GM18858 (cell line): ENCODE measurements around the gene C2orf42.
"Not testable (repeated sequence)": the region's sequence is repeated elsewhere in the genome, so short reads cannot be mapped to it uniquely, and the experiment has no call there.

Source experiments
- ATAC-seq: cut with Tn5 transposase; IDR thresholded peaks from one replicate; pipeline ENCODE4 v1.9.1; 2021; ENCODE audit not compliant: unreplicated experiment

Gene C2orf42

DNA sequence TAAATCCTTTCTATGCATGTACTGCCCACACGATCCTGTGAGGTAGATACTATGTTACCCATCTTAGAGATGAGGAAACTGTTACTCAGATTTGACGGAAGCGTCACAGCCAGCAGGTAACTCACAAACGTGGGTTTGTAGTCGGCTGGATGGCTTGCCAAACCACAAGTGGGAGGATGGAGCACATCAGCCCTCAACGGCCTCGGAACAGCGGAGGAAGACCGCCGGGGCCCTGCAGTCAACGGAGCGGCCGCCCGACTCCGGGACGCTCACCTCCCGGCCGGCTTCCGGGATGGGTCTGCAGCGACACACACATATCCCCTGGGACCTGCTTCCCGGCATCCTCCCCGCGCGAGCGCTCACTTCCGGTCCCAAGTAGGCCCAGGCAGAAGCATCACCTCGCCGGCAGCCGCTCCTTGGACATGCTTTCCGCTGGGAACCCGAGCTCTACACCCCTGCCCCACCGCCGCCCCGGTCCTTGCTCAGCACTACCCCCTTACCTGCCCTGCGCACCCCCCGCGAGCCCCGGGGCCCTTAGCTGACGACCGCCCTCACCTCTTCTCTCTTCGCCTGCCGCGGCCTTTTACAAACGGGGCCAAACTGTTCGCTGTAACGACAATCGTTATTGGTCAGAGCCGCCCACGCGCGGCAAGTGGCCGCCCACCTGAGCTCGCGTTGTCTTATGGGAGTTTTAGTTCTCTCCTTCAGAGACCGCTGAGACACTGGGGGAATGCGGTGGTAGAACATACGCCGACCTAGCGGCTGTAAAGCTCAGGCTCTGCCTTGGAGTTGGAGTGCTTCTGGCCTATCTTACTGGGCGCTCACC lies at the start of gene C2orf42:
Gene C2orf42 (minus strand): TSS at position 602 of the 826 bp plus-strand sequence. CDS start 9,034 bp downstream, outside the sequence.
- peak; percentile 71 for ATAC-seq

DNA sequence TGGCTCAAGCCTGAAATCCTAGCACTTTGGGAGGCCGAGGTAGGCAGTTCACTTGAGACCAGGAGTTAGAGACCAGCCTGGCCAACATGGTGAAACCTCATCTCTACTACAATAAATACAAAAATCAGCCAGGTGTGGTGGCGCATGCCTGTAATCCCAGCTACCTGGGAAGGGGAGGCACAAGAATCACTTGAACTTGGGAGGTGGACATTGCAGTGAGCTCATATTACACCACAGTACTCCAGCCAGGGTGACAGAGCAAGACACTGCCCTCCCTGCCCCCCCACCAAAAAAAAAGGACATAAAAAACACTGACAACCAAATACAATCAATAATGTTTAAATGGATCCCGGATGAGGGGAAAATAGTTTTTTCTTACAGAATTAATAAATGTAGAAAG lies 49.8 kb upstream of the C2orf42 start:
- ATAC-seq = no peak

DNA sequence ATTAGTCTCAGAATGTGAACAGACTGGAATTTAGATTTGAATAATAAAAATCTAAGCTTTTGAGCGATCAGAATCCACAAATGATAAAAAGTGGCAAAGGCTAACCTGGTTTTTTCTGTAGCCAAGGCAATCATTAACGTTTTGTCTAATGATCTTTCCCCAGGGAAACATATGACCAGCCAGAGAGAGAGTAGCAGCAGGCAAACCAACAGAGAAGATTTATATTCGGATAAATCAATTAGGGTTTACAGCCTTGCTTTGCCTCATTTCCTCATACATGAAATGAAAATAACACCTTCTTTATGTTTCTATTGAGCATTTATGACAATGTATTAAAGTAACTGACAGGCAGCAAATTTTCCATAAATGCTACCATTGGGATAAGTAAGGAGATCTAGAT lies 43.1 kb upstream of the C2orf42 start:
- ATAC-seq = no peak

DNA sequence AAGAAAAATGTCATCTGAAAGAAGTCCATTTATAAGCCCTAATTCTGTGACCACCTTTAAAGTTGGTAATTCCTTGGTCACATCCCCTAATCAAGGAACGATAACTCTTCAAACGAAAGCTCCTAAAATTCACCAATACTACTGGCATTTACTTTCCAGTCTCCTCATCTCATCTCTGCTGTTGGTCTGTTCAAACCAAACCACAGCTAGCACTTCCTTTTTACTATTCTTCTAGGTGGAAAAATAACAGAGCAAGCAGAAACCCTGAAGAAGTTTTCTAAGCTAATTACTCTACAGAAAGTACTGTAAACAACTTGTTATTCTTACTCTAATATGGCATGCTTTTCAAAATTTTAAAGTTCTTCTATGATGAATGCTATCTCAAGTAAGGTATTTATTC lies 36.0 kb upstream of the C2orf42 start:
- no peak for ATAC-seq

DNA sequence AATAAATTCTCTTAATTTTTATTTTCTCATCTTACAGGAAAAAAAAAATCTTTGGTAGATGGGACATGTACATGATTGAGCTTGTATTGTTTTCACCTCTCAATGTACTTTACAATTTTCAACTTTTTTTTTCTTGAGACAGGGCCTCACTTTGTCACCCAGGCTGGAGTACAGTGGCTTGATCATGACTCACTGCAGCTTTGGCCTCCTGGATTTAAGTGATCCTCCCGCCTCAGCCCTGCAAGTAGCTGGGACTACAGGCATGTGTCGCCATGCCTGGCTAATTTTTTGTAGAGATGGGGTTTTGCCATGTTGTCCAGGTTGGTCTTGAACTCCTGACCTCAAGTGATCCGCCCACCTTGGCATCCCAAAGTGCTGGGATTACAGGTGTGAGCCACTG lies 32.5 kb upstream of the C2orf42 start:
- ATAC-seq = not testable (repeated sequence)

DNA sequence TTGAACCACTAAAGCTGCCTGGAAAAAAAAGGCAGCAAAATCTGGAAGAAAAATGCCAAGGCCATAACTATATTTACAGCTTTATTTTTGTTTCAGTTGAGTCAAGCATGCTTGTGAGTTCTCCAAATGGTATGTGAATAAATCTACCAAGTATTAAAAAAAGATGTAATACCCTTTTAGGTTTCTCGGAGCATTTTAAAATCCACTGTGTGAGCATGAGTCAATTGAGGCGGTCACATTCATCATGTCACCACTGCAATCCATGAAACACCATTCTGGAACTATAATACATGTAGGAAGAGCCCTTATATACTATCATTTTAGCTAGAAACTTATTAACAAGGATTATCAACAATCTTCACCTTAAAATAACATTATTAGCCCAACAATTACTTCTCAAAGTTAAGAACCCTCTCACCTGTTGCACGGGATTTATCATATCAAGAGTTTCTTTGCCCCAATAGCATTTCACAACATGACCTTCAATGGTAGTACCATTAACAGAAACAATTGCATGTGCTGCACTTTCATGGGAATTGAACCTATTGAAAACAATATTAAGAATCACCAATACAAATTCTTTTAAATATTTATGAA lies 24.2 kb upstream of the C2orf42 start:
- no peak for ATAC-seq

DNA sequence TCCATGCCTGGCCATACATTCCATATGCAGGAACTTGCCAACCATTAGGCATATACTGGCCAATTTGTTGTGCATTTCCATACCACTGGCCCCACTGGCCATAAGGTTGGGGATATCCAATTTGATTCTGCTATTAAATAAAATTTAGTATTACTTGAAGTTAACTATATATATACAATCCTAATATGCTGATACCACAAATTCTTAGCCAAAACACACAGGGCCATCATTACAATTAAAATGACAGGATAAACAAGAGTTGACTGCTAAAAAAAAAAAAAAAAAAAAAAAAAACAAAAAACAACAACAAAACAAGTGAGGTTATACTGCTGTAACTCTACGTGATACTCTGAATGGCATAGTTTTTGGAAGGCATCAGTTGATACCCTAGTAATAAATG lies 23.5 kb upstream of the C2orf42 start:
- no peak for ATAC-seq

DNA sequence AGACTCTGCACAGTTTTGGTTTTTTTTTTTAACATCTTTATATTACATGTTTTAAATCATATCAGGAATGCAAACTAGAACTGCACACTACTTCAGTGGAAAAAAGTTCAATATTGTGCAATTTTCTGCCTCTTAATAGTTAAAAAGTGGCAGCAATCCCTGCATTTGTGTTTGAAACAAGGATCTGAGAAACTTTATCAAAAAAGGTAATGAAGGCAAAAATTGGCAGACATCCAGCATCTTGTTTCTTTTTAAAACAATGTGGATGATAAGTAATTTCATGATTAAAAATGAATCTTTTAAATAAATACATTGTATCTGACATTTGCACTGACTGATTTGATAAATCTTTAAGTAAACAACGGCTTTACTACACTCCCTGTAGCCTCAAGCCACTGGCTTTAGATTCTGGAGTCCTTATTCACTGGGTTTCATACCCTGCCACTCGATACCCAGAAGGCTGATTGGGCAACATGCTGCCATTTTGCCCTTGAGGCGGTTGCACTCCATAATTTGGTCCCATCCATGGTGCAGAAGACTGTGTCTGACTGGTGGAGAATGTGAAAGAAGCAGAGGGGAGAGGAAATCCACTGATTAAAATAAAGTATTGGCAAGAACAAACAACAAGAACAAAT lies 21.6 kb upstream of the C2orf42 start:
- no peak for ATAC-seq

DNA sequence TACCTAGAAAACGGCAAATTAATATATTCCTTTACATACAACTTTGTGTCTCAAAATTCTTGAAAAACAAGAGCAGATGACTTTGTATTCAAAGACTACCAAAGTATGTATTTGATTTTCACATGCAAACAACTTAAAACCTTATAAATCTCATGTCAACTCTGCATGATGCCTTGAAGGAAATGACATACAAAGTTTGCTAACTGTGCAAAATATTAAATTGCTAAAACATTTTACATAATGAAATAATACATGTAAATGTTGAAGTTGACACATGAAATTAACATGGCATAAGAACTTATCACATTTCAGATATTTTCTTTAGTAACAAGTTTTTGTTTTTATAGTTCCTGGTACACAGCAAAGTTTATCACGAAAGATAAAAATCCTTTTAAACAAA lies 20.8 kb upstream of the C2orf42 start:
- ATAC-seq = no peak

DNA sequence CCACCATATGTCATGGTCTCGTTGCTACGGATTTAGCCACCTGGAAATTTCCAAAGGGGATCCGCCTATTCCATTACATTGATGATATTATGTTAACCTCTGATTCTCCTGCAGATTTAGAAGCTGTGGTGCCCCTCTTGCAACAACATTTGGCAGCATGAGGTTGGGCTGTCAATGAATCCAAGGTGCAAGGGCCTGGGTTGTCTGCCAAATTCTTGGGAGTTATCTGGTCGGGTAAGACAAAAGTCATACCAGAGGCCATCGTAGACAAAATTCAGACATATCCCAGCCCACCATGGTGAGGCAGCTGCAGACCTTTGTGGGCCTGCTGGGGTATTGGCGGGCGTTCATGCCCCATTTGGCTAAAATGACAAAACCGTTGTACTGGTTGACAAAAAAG lies 13.6 kb upstream of the C2orf42 start:
- no peak for ATAC-seq

DNA sequence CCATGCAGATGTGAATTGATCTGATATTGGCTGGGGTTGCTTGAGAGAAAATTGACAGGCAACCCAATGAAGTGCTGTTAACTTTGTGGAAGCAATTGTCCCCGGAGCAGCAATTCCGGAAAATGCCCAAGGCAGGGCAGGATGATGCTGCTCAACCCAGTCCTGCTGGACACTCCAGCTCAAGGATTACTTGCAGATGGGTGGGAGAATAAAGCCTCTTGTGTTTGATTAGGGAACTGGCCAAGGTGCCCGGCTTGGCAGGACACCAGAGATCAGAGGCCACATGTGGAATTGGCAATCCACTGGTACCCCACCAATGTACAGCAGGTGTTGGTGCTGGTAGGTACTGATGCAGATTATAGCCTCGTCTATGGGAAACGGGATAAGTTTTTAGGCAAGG lies 12.3 kb upstream of the C2orf42 start:
- ATAC-seq = no peak

DNA sequence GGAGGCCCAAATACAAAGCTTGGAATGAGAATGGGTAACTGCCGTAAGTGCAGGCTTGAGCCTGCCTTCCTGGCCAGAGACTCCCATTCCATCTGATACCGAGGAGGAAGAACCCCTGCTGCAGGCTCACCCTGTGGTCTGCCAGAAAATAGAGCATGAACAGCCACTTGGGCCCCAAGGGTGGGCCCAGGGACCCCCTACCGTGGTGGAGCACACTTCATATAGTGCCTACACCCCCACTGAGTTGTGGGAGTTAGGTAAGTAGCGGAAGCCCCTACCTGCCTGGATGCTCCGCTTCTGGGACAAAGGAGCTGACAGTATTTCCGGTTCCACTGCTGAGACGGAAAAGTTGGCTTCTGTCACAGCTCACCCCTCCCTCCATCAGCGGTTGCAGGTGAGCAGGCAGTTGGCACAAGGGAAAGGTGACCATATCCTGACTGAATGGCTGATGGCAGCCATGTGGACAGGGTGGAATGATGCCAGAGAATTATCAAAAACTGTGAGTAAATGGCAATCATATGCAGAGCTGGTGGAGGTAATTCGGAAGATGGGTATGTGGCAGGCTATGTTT lies 11.5 kb upstream of the C2orf42 start:
- no peak for ATAC-seq

DNA sequence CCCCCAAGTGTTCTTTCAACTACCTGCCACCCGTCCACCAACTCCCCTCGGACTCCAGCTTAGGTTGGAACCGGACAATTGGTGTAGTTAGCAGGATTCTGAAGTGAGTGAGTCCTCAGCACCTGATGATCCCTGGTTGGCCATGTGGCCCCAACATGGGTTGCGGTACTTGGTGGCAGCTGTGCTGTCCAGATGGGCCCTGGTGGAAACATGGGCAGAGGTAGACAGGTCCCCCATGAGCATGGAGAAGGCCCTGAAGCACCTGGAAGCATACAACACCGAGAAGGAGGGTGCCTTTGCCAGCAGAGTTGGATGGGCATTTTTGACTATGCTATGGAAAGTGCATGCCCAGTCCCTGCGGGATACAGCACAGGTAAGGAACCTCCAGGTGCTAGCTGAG lies 11.0 kb upstream of the C2orf42 start:
- no peak for ATAC-seq

DNA sequence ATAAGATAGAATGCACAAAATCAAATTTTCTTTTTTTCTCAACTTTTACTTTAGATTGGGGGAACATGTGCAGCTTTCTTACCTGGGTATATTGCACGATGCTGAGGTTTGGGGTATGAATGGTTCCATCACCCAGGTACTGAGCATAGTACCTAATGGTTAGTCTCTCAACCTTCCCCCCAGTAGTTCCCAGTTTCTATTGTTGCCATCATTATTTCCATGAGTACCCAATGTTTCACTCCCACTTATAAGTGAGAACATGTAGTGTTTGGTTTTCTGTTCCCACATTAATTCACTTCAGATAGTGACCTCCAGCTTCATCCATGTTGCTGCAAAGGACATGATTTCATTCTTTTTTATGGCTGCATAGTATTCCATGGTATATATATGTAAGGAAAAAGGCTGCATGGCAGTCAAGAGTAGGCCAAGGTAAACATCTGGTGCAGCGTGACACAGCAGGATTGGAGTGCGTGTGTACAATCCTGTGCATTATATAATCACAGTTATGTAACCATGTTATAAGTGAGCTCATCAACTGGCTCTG lies 10.5 kb upstream of the C2orf42 start:
- ATAC-seq = no peak

DNA sequence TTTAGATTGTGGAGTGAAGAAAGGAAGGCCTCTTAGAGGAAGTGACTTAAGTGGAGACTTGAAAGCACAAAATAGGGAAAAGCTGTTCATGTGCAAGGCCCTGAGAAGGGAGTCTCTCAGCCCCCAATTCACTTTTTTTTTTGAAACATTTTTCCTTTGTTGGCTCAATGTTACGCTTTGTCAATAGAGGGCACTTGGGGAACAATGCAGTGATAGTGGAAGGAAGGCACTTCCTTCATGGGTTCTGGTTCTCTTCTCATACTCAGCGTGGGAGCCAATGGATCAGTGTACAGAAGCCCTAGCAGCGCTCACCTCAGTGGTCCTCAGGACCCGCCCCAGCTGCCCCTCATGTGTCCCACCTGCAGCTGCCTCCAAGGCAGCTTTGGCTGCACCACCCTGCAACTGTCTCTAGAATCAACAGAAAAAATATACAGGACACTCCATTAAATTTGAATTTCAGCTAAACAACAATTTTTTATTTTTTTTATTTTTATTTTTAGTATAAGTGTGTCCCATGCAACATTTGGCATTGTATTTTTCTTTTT lies 8.6 kb upstream of the C2orf42 start:
- ATAC-seq = no peak

DNA sequence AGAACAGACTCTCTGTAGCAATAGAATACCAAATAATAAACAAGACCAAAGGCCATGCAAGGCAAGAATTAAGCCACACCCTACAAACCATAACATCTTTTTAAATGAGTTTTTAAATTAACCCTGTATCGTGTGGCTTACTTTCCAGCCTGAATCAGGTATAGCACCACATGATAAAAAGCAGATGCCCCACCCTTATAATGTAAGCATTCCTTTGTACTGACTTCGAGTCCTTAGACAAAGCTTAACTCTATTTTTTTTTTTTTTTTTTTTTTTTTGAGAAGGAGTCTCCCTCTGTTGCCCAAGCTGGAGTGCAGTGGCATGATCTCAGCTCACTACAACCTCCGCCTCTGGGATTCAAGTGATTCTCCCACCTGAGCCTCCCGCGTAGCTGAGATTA lies 1.7 kb upstream of the C2orf42 start:
- ATAC-seq = no peak

DNA sequence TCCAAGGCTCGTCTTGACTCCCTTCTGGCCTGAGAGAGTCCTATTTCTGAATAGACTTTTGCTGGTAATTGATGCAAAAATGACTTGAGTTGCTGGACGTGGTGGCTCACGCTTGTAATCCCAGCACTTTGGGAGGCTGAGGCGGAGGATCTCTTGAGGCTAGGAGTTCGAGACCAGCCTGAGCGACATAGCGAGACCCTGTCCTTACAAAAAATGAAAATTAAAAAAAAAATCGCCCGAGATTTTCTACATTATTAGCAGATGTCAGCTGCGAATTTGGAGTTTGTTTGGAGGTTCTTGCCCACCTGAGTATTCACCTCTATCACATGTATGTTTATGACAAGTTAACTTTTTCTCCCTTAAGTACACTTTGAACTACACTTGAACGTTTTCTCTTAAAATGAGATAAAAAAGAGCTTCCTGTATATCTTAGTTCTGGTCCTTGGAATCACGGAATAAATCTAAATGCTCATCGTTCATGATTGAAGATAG lies 471 bp upstream of the C2orf42 start:
- ATAC-seq = no peak

DNA sequence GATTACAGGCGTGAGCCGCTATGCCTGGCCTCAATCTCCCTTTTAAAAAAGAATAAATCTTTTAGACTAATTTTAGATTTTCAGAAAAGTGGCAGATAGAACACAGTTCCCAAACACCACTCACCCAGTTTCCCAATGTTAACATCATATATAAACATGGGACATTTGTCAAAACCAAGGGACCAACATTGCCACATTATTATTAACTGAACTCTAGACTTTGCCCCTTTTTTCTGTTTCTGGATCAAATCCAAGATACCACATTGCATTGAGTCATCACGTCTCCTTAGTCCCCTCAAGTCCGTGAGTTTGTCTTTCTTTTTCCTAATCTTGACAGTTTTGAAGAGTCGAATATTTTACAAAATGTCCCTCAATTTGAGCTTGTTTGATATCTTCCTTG lies 2.4 kb downstream of the C2orf42 start:
- ATAC-seq = no peak

DNA sequence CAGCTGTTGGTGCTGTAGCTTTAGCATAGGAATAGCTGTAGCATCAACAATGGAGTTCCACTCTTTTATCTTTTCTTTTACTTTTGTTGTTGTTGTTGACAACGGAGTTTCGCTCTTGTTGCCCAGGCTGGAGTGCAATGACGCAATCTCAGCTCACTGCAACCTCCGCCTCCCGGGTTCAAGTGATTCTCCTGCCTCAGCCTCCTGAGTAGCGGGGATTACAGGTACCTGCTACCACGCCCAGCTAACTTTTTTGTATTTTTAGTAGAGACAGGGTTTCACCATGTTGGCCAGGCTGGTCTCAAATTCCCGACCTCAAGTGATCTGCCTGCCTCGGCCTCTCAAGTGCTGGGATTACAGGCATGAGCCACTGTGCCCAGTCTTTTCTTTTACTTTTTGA lies 3.6 kb downstream of the C2orf42 start:
- ATAC-seq = not testable (repeated sequence)

DNA sequence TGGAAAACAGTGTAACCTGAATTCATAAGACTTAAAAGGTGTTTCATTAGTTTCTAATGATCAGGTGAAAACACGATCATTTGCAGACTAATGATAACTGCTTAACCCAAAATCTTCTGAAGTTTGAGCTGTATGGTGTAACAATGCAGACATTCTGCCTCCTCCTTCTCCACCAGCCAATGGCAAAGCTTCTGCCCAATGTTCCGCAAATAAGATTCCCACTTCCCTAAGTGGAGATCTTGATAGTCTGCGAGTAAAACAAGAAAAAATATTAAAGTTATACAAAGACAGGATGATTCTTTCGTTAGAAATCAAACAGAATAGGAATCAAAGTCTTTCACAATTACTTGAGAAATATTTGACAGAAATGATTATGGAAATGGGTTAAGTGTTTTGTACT lies 8.1 kb downstream of the C2orf42 start:
- no peak for ATAC-seq

DNA sequence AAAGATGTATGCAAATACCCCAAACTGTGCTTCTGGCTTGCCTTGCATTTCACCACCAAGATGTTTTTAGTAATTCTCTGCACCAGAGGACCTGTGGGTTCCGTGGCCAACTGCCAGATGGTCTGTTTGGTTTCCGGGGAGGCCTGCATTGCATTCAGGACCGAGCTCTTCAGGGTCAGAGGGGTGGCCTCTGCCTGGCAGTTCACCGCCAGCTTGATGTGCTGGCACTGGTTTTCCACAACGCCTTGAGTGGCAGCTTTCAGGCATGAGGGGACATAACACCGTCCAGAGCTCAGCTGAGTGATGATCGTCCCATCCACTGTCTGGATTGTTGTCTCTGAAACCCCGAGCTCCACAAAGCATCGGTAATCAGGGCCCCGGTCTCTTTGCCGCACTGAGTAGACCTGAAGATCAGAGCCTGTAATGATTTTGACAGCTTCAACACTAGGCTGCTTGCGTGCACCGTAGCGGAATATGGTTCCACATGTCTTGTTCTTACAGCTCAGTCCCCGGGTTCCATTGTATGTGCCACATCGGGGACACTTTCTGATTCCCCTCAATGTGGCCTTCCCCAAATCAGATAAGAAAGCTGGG lies 9.4 kb downstream of the C2orf42 start:
- ATAC-seq = peak; percentile 64
